ENCODE measurements around the gene ZNRF4.
"Not testable (repeated sequence)": the region's sequence is repeated elsewhere in the genome, so short reads cannot be mapped to it uniquely, and the experiment has no call there.

ZNRF4 gene

GRCh38 chr19:5435642-5436017 lies 19.6 kb upstream of the ZNRF4 start:
- Mint-ChIP-seq H3K4me1 (ENCODE audit: low read depth) (peaks cover 18% of the 10 kb centered on the region), H3K4me3 (no peak overlapping the region), H3K27ac (no peak overlapping the region), H3K27me3 (peaks cover 45% of the 10 kb centered on the region), H3K9me3 (no peaks in the 10 kb centered on the region), H3K36me3 (ENCODE audit: low read depth) (no peaks in the 10 kb centered on the region)

- Mint-ChIP-seq H3K4me1 (ENCODE audit: low read depth) (peaks cover 18% of the 10 kb centered on the region), H3K9me3 (no peaks in the 10 kb centered on the region), H3K4me3 (no peak overlapping the region), H3K36me3 (ENCODE audit: low read depth) (no peaks in the 10 kb centered on the region), H3K27me3 (peaks cover 51% of the 10 kb centered on the region), H3K27ac (no peak overlapping the region)
Measured at GRCh38 chr19:5436106-5436947, 18.9 kb upstream of the ZNRF4 start.

GRCh38 chr19:5436948-5437306 lies 18.3 kb upstream of the ZNRF4 start:
- no peak overlapping the region for H3K27ac Mint-ChIP-seq
- H3K36me3 Mint-ChIP-seq (ENCODE audit: low read depth) = no peaks in the 10 kb centered on the region
- H3K9me3 Mint-ChIP-seq = no peaks in the 10 kb centered on the region
- peaks cover 18% of the 10 kb centered on the region for H3K4me1 Mint-ChIP-seq (ENCODE audit: low read depth)
- H3K27me3 Mint-ChIP-seq = peaks cover 50% of the 10 kb centered on the region
- H3K4me3 Mint-ChIP-seq = no peak overlapping the region

GRCh38 chr19:5438756-5439155 lies 16.5 kb upstream of the ZNRF4 start:
- Mint-ChIP-seq H3K4me1 (ENCODE audit: low read depth) (peaks cover 18% of the 10 kb centered on the region), H3K27me3 (peaks cover 45% of the 10 kb centered on the region)
- not testable (repeated sequence) for H3K9me3 Mint-ChIP-seq; H3K27ac Mint-ChIP-seq; H3K36me3 Mint-ChIP-seq (ENCODE audit: low read depth); H3K4me3 Mint-ChIP-seq

- H3K4me3 Mint-ChIP-seq = no peak overlapping the region
- H3K27ac Mint-ChIP-seq = no peak overlapping the region
- peaks cover 41% of the 10 kb centered on the region for H3K27me3 Mint-ChIP-seq
- H3K4me1 Mint-ChIP-seq (ENCODE audit: low read depth) = peaks cover 14% of the 10 kb centered on the region
- H3K9me3 Mint-ChIP-seq = no peaks in the 10 kb centered on the region
- no peaks in the 10 kb centered on the region for H3K36me3 Mint-ChIP-seq (ENCODE audit: low read depth)
Measured at GRCh38 chr19:5439452-5439851, 15.8 kb upstream of the ZNRF4 start.

GRCh38 chr19:5440299-5440698 lies 14.9 kb upstream of the ZNRF4 start:
- Mint-ChIP-seq H3K4me1 (ENCODE audit: low read depth) (peaks cover 5% of the 10 kb centered on the region), H3K27me3 (peaks cover 33% of the 10 kb centered on the region), H3K9me3 (no peaks in the 10 kb centered on the region), H3K27ac (no peak overlapping the region), H3K4me3 (no peak overlapping the region), H3K36me3 (ENCODE audit: low read depth) (no peaks in the 10 kb centered on the region)

- H3K9me3 Mint-ChIP-seq = no peaks in the 10 kb centered on the region
- H3K27me3 Mint-ChIP-seq = peaks cover 24% of the 10 kb centered on the region
- no peaks in the 10 kb centered on the region for H3K4me1 Mint-ChIP-seq (ENCODE audit: low read depth)
- H3K36me3 Mint-ChIP-seq (ENCODE audit: low read depth) = no peaks in the 10 kb centered on the region
- H3K4me3 Mint-ChIP-seq = no peak overlapping the region
- H3K27ac Mint-ChIP-seq = no peak overlapping the region
Measured at GRCh38 chr19:5443723-5444122, 11.5 kb upstream of the ZNRF4 start.

GRCh38 chr19:5444431-5444830 lies 10.8 kb upstream of the ZNRF4 start:
- peaks cover 29% of the 10 kb centered on the region for H3K27me3 Mint-ChIP-seq

GRCh38 chr19:5445071-5445470 lies 10.1 kb upstream of the ZNRF4 start:
- no peak overlapping the region for H3K27ac Mint-ChIP-seq
- H3K36me3 Mint-ChIP-seq (ENCODE audit: low read depth) = no peaks in the 10 kb centered on the region
- no peaks in the 10 kb centered on the region for H3K9me3 Mint-ChIP-seq
- H3K4me3 Mint-ChIP-seq = no peak overlapping the region
- peaks cover 35% of the 10 kb centered on the region for H3K27me3 Mint-ChIP-seq
- no peaks in the 10 kb centered on the region for H3K4me1 Mint-ChIP-seq (ENCODE audit: low read depth)

More at GRCh38 chr19:5444431-5444830, 10.8 kb upstream of the ZNRF4 start:
- Mint-ChIP-seq H3K4me1 (ENCODE audit: low read depth) (no peaks in the 10 kb centered on the region), H3K4me3 (no peak overlapping the region), H3K27ac (no peak overlapping the region), H3K36me3 (ENCODE audit: low read depth) (no peaks in the 10 kb centered on the region), H3K9me3 (no peaks in the 10 kb centered on the region)

- H3K27me3 Mint-ChIP-seq = peaks cover 38% of the 10 kb centered on the region
- H3K27ac Mint-ChIP-seq = no peak overlapping the region
- H3K9me3 Mint-ChIP-seq = no peaks in the 10 kb centered on the region
- H3K4me1 Mint-ChIP-seq (ENCODE audit: low read depth) = no peaks in the 10 kb centered on the region
- no peaks in the 10 kb centered on the region for H3K36me3 Mint-ChIP-seq (ENCODE audit: low read depth)
- H3K4me3 Mint-ChIP-seq = no peak overlapping the region
Measured at GRCh38 chr19:5445561-5446055, 9.6 kb upstream of the ZNRF4 start.

- peaks cover 36% of the 10 kb centered on the region for H3K27me3 Mint-ChIP-seq
- no peaks in the 10 kb centered on the region for H3K36me3 Mint-ChIP-seq (ENCODE audit: low read depth)
Measured at GRCh38 chr19:5447700-5448311, 7.4 kb upstream of the ZNRF4 start.

GRCh38 chr19:5448374-5448773 lies 6.8 kb upstream of the ZNRF4 start:
- no peak overlapping the region for H3K4me3 Mint-ChIP-seq
- H3K4me1 Mint-ChIP-seq (ENCODE audit: low read depth) = no peaks in the 10 kb centered on the region
- H3K27ac Mint-ChIP-seq = no peak overlapping the region
- H3K27me3 Mint-ChIP-seq = peaks cover 33% of the 10 kb centered on the region
- H3K36me3 Mint-ChIP-seq (ENCODE audit: low read depth) = no peaks in the 10 kb centered on the region
- H3K9me3 Mint-ChIP-seq = no peaks in the 10 kb centered on the region

More at GRCh38 chr19:5447700-5448311, 7.4 kb upstream of the ZNRF4 start:
- no peaks in the 10 kb centered on the region for H3K9me3 Mint-ChIP-seq
- H3K27ac Mint-ChIP-seq = no peak overlapping the region
- H3K4me3 Mint-ChIP-seq = no peak overlapping the region
- no peaks in the 10 kb centered on the region for H3K4me1 Mint-ChIP-seq (ENCODE audit: low read depth)

- Mint-ChIP-seq H3K4me1 (ENCODE audit: low read depth) (no peaks in the 10 kb centered on the region), H3K27ac (no peak overlapping the region), H3K9me3 (no peaks in the 10 kb centered on the region), H3K4me3 (no peak overlapping the region), H3K27me3 (peaks cover 28% of the 10 kb centered on the region), H3K36me3 (ENCODE audit: low read depth) (no peaks in the 10 kb centered on the region)
Measured at GRCh38 chr19:5450482-5451126, 4.6 kb upstream of the ZNRF4 start.

GRCh38 chr19:5451494-5451893 lies 3.7 kb upstream of the ZNRF4 start:
- Mint-ChIP-seq H3K9me3 (no peaks in the 10 kb centered on the region), H3K4me3 (no peak overlapping the region), H3K27me3 (peaks cover 28% of the 10 kb centered on the region), H3K27ac (no peak overlapping the region), H3K4me1 (ENCODE audit: low read depth) (no peaks in the 10 kb centered on the region), H3K36me3 (ENCODE audit: low read depth) (no peaks in the 10 kb centered on the region)

Measured in stimulated activated naive CD8-positive, alpha-beta T cell treated with anti-CD3 and anti-CD28 coated beads, Interleukin-15, Interleukin-2, amounts not matched to agents 100 ng/mL and 50 ng/mL, for 24 hours (primary cell).